H4 (cell line): ENCODE measurements around the gene KIRREL1. TPM values are rescaled to one million over a fixed set of nuclear protein-coding genes. Genes with fewer than 3 reads are reported as not detected.
A peak's percentile ranks its signal among the peaks of the same experiment; 100 is the strongest.

Experiments used
- DNase-seq: peaks from one replicate; pipeline ENCODE4 v3.0.0-alpha.2; 2015; ENCODE audit warnings: low spot score
- total RNA-seq: library from RNA; depleted of rRNA; stranded (reverse); fragments of >200 nt; shearing (Covaris generic); gene quantifications from 2 replicates; pipeline ENCODE4 v1.2.3, GENCODE V29; 2014; rRNA removed

The KIRREL1 gene
- total RNA-seq, 1 experiment from 2014 or later, result 38.4 TPM

DNA sequence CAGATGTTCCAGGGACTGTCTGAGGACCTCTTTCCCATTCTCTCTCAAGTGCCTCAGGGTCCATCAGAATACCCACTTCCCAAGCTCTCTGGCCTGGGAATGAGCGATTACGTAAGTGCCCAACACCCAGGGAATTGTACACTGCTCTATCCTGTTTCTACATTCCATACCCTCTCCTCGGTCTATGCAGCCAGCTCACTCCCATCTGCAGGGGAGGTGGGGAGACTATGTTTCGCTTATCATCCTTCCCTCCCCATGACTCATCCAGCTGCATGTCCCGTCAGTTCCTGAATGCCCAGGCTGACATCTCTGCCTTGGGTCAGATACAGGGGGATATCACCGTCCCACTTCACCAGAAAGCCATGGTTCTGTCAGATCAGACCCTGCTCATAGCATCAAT, 152.7 kb downstream of the KIRREL1 start:
- DNase-seq, result peak; percentile 73

- DNase-seq, result no peak
Observed at GRCh38 chr1:158146739-158147138, 153.3 kb downstream of the KIRREL1 start.

GRCh38 chr1:158147401-158147800, 154.0 kb downstream of the KIRREL1 start:
- DNase-seq, result no peak

- DNase-seq, result no peak
Observed at GRCh38 chr1:158147869-158148268, 154.4 kb downstream of the KIRREL1 start.

DNA sequence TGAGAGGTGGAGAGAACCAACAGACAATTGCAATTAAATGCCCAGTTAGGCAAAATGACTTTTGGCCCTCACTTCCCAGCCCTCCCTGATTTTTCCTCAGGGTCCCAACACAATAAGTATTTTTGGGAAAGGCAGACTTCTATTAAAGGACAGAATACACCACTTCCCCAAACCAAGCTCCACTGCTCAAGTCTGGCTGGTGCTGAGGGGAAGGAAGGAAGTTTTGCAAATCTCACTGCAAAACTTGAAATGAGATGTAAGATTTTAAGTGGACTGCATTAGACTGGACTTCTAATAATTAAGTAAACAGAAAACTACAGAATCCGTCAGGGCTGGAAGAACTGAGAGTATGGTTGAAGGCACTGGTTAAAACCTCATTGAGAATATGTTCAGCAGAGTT, 155.0 kb downstream of the KIRREL1 start:
- DNase-seq, result no peak

DNA sequence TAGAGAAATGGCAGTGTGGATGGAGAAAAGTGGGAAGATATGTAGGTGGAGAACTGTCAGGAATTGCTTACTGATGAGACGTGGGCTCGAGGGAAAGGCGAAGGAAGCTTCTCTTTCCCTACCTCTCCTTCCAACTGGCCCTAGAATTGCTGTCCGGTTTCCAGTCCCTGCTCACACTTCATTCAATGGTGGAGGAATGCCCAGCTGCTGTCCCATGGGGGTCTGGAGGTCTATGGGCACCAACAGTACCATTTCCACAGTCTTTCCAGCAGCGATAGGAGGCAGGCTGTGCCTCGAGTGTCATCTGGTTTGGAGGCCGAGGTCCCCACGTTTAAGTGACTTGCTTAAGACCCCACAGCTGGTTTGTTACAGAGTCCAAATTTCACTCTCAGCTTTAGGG, 155.7 kb downstream of the KIRREL1 start:
- no peak for DNase-seq

Other genes starting within 250 kb of the KIRREL1 start
- gene FCRL2, start 216.5 kb upstream of the KIRREL1 start, total RNA-seq, result not detected in 2 replicates
- gene FCRL1, start 173.5 kb upstream of the KIRREL1 start, total RNA-seq, result not detected in 2 replicates
- gene CD5L, start 151.8 kb upstream of the KIRREL1 start, total RNA-seq, result not detected in 2 replicates
- gene CD1D, start 187.2 kb downstream of the KIRREL1 start, total RNA-seq, result 0.64 and 2.0 TPM in 2 replicates